Lung (tissue), 12 donors: ENCODE results near the gene LDLRAD4. TPM values are rescaled to one million over a fixed set of nuclear protein-coding genes. Genes with fewer than 3 reads are reported as not detected.

Source experiments
- ATAC-seq: fragments of 200-7000 bp; cut with Tn5 transposase; one replicate; pipeline ENCODE4 v1.9.1; 2020; ENCODE audit warnings: moderate number of reproducible peaks; ENCODE audit not compliant: insufficient read depth, low FRiP score
- DNase-seq, 3 donors: peaks; one replicate each; pipeline ENCODE4 v3.0.0-alpha.2; 2013 to 2017
- H3K27ac ChIP-seq, 2 donors: one replicate each; pipeline ENCODE4 v1.5.1; 2013; ENCODE audit warnings: mild to moderate bottlenecking in 2 of 2, moderate library complexity in 2 of 2, control low read depth in 1 of 2, inconsistent platforms in 1 of 2, low read depth in 1 of 2, low read length in 1 of 2
- H3K27me3 ChIP-seq, 3 donors: one replicate each; pipeline ENCODE4 v1.5.1; 2013; ENCODE audit warnings: low read length in 2 of 3; ENCODE audit not compliant: control insufficient read depth in 3 of 3, insufficient read depth in 3 of 3
- H3K36me3 ChIP-seq, 4 donors: one replicate each; pipeline ENCODE4 v1.5.1; 2013; ENCODE audit warnings: low read length in 4 of 4, mild to moderate bottlenecking in 1 of 4, moderate library complexity in 1 of 4; ENCODE audit not compliant: control insufficient read depth in 4 of 4, insufficient read depth in 4 of 4
- H3K4me1 ChIP-seq, 5 donors: one replicate each; pipeline ENCODE4 v1.5.1; 2013; ENCODE audit warnings: low read length in 5 of 5, mild to moderate bottlenecking in 2 of 5, moderate library complexity in 1 of 5; ENCODE audit not compliant: control insufficient read depth in 5 of 5, insufficient read depth in 5 of 5
- H3K4me3 ChIP-seq: one replicate; pipeline ENCODE4 v1.5.1; 2013; ENCODE audit warnings: mild to moderate bottlenecking, control low read depth, moderate library complexity
- H3K9ac ChIP-seq, 2 donors: one replicate each; pipeline ENCODE4 v1.5.1; 2013; ENCODE audit warnings: low read length in 2 of 2, control low read depth in 1 of 2; ENCODE audit not compliant: insufficient read depth in 1 of 2
- H3K9me3 ChIP-seq, 4 donors: one replicate each; pipeline ENCODE4 v1.5.1; 2013; ENCODE audit warnings: low read length in 3 of 4, mild to moderate bottlenecking in 1 of 4, moderate library complexity in 1 of 4; ENCODE audit not compliant: control insufficient read depth in 4 of 4, insufficient read depth in 3 of 4
- CTCF ChIP-seq: IDR thresholded peaks from 2 replicates; pipeline ENCODE4 v1.5.1; 2012; ENCODE audit warnings: mild to moderate bottlenecking; ENCODE audit errors: control extremely low read depth, extremely low read depth
- WGBS, 2 donors: extraction: QIAGEN DNeasy Blood & Tissue Kit; methylation state at CpG; one replicate each; pipeline ENCODE4 v1.1.7; 2013; 5-methylcytosine and 5-hydroxymethylcytosine counted together
- polyA plus RNA-seq, 2 donors: library from polyadenylated mRNA; stranded (reverse); fragments of 200-250 nt; gene quantifications; one replicate each; pipeline ENCODE4 v1.2.1, GENCODE V29; 2013
- total RNA-seq, 2 donors: library from RNA; depleted of rRNA in 1 of 2; stranded (reverse); fragments of >200 nt in 1 of 2; gene quantifications; one replicate each; pipeline ENCODE4 v1.2.1, GENCODE V29; 2014 to 2021
- donor health status: control.
- donor health status: control.
- donor health status: Bipolar disorder and iron deficiency.
- donor health status: healthy.
- donor health status: DM: yes; HTN: yes; CAD: no.

LDLRAD4 gene
- total and polyA plus RNA-seq, 4 donors, result 3.2 to 62.4 (median 19.9) TPM

- no peak for TF ChIP-seq CTCF
- Histone ChIP-seq H3K27me3 (no peaks in the 10 kb centered on the region), H3K4me1 (peaks cover 0 to 2% (median 0%) of the 10 kb centered on the region in 5 donors), H3K36me3 (no peaks in the 10 kb centered on the region), H3K9ac (no peak overlapping the region), H3K9me3 (peaks cover 0 to 1% (median 0%) of the 10 kb centered on the region in 4 donors), H3K4me3 (no peak overlapping the region), H3K27ac (no peak overlapping the region)
- no peak for ATAC-seq
- no peak for DNase-seq
- WGBS, 2 donors, result 86 to 93% methylated on average over 6 of the region's 6 CpGs
Observed at GRCh38 chr18:13578400-13578799, 359.8 kb downstream of the LDLRAD4 start.

- peak; percentile 24 for ATAC-seq
- H3K9me3 ChIP-seq, result peaks cover 0 to 4% (median 0%) of the 10 kb centered on the region in 4 donors
- H3K4me3 ChIP-seq, result no peak overlapping the region
- peak overlapping the region in 1 of 2 donors; percentile 21 for H3K27ac ChIP-seq
- no peak overlapping the region for H3K9ac ChIP-seq
- DNase-seq, result no peak
- WGBS, 2 donors, result 13 to 35% methylated on average over 3 of the region's 3 CpGs
- H3K4me1 ChIP-seq, result peaks cover 0 to 5% (median 1%) of the 10 kb centered on the region in 5 donors
- H3K27me3 ChIP-seq, result no peaks in the 10 kb centered on the region
- TF ChIP-seq CTCF, result no peak
- no peaks in the 10 kb centered on the region for H3K36me3 ChIP-seq
Observed at GRCh38 chr18:13579874-13580273, 361.3 kb downstream of the LDLRAD4 start.

GRCh38 chr18:13580351-13580750 lies 361.8 kb downstream of the LDLRAD4 start:
- Histone ChIP-seq H3K4me3 (no peak overlapping the region), H3K9me3 (peaks cover 0 to 4% (median 0%) of the 10 kb centered on the region in 4 donors), H3K27ac (no peak overlapping the region), H3K27me3 (no peaks in the 10 kb centered on the region), H3K36me3 (no peaks in the 10 kb centered on the region), H3K4me1 (peaks cover 0 to 9% (median 3%) of the 10 kb centered on the region in 5 donors), H3K9ac (no peak overlapping the region)
- no peak for TF ChIP-seq CTCF
- DNase-seq (no peak), ATAC-seq (no peak)
- 84 to 88% methylated on average over 7 of the region's 7 CpGs for WGBS, 2 donors

GRCh38 chr18:13580991-13581390 lies 362.4 kb downstream of the LDLRAD4 start:
- peaks cover 0 to 11% (median 3%) of the 10 kb centered on the region in 5 donors for H3K4me1 ChIP-seq
- peaks cover 0 to 4% (median 0%) of the 10 kb centered on the region in 4 donors for H3K9me3 ChIP-seq
- 95 to 97% methylated on average over 4 of the region's 4 CpGs for WGBS, 2 donors
- DNase-seq, result no peak
- no peak overlapping the region for H3K4me3 ChIP-seq
- H3K27me3 ChIP-seq, result no peaks in the 10 kb centered on the region
- H3K27ac ChIP-seq, result no peak overlapping the region
- H3K36me3 ChIP-seq, result no peaks in the 10 kb centered on the region
- no peak for ATAC-seq
- TF ChIP-seq CTCF, result no peak
- H3K9ac ChIP-seq, result no peak overlapping the region
